DMS79 (cell line): ENCODE results near the gene GAS2L2.

Experiments used
- DNase-seq: peaks from one replicate; lab custom pipeline; 2025; lab: John Stamatoyannopoulos, UW

Gene GAS2L2

DNA sequence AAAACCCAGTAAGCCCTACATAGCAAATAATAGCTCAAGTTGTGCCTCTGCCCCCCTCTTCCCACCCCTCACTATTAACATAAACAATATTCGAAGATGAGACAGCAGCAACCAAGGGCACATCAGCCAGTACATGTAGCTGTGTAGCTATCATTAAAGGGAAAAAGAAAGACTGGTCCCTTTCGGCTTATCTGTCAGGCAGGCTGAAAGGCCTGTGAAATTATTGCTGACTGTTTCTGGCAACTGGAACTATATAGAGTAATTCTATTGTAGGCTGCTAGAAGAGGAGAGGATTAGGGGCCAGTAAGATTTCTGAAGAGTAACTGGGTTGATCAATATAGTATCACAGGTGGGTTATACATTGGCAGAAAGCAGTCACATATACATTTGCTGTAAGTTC, 58.1 kb downstream of the GAS2L2 start:
- DNase-seq: no peak
